ENCODE measurements around the gene NDP. TPM values are rescaled to one million over a fixed set of nuclear protein-coding genes. Genes with fewer than 3 reads are reported as not detected.

The NDP gene
- total and polyA plus RNA-seq, 4 donors = 1.3 to 3.7 TPM; not detected in 2

- DNase-seq (peak; percentile 47 to 93 (median 84)), ATAC-seq (ENCODE audit: insufficient read depth, low FRiP score) (peak; percentile 63)
- no peaks in the 10 kb centered on the region for H3K9me3 ChIP-seq (ENCODE audit: control insufficient read depth in 4 of 4, insufficient read depth in 3 of 4, low read length in 3 of 4)
- TF ChIP-seq CTCF (IDR thresholded peaks at IDR 0.05; ENCODE audit: control extremely low read depth, extremely low read depth) = peak; percentile 59
- H3K4me3 ChIP-seq = no peak overlapping the region
- H3K9ac ChIP-seq (ENCODE audit: insufficient read depth in 1 of 2, low read length in 2 of 2) = no peak overlapping the region
- no peaks in the 10 kb centered on the region for H3K36me3 ChIP-seq (ENCODE audit: control insufficient read depth in 4 of 4, insufficient read depth in 4 of 4, low read length in 4 of 4)
- 2 to 3% methylated on average over 6 of the region's 6 CpGs for WGBS, 2 donors
- no peaks in the 10 kb centered on the region for H3K4me1 ChIP-seq (ENCODE audit: control insufficient read depth in 5 of 5, insufficient read depth in 5 of 5, low read length in 5 of 5)
- H3K27me3 ChIP-seq (ENCODE audit: control insufficient read depth in 3 of 3, insufficient read depth in 3 of 3, low read length in 2 of 3) = peaks cover 6 to 17% (median 8%) of the 10 kb centered on the region in 3 donors
- no peak overlapping the region for H3K27ac ChIP-seq (ENCODE audit: low read depth in 1 of 2, low read length in 1 of 2)
Measured at GRCh38 chrX:43958529-43958928, 14.7 kb downstream of the NDP start.

DNA sequence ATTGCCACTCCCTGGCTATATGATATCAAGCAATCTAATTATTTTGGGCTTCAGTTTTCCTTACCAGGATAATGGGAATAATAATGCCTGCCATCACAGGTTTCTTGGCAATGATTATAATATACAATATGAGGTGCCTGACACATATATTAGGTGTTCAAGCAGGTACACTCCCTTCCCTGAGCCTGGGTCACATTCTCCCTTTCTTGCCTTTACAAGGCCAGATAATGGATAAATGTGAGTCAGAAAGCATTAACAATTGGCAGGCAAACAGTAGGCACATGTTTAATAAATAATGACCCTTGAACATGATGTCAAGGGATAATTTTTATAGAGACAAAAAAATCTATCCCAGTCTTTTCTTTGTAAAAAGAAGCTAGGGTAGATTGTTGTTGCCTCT lies 17.2 kb downstream of the NDP start:
- H3K9ac ChIP-seq (ENCODE audit: insufficient read depth in 1 of 2, low read length in 2 of 2) = no peak overlapping the region
- ATAC-seq (ENCODE audit: insufficient read depth, low FRiP score) = no peak
- peaks cover 7 to 21% (median 18%) of the 10 kb centered on the region in 3 donors for H3K27me3 ChIP-seq (ENCODE audit: control insufficient read depth in 3 of 3, insufficient read depth in 3 of 3, low read length in 2 of 3)
- H3K27ac ChIP-seq (ENCODE audit: low read depth in 1 of 2, low read length in 1 of 2) = no peak overlapping the region
- H3K4me3 ChIP-seq = no peak overlapping the region
- no peak for TF ChIP-seq CTCF (IDR thresholded peaks at IDR 0.05; ENCODE audit: control extremely low read depth, extremely low read depth)
- no peaks in the 10 kb centered on the region for H3K4me1 ChIP-seq (ENCODE audit: control insufficient read depth in 5 of 5, insufficient read depth in 5 of 5, low read length in 5 of 5)
- no peak for DNase-seq
- H3K36me3 ChIP-seq (ENCODE audit: control insufficient read depth in 4 of 4, insufficient read depth in 4 of 4, low read length in 4 of 4) = no peaks in the 10 kb centered on the region
- H3K9me3 ChIP-seq (ENCODE audit: control insufficient read depth in 4 of 4, insufficient read depth in 3 of 4, low read length in 3 of 4) = no peaks in the 10 kb centered on the region

DNA sequence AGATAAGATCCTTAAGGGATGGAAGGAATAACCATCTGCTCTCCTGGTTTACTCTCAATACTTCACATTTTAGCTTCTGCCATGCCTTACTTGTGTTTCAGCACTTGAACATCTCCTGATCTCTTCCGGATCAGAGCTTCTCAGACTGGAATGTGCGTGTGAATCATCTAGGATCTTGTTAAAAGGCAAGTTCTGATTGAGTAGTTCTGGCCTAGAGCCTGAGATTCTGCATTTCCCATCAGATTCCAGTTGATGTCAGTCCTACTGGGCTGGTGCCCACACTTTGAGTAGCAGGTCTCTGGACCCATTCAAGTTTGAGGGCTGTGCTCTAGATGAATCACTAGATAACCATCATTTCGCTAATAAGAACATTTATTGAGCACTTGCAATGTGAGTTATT lies 20.0 kb downstream of the NDP start:
- WGBS, 2 donors = 80 to 95% methylated on average over 3 of the region's 3 CpGs

More for the DNA sequence above, 20.0 kb downstream of the NDP start:
- no peak for TF ChIP-seq CTCF (IDR thresholded peaks at IDR 0.05; ENCODE audit: control extremely low read depth, extremely low read depth)
- DNase-seq (no peak), ATAC-seq (ENCODE audit: insufficient read depth, low FRiP score) (no peak)
- Histone ChIP-seq H3K4me3 (no peak overlapping the region), H3K36me3 (ENCODE audit: control insufficient read depth in 4 of 4, insufficient read depth in 4 of 4, low read length in 4 of 4) (no peaks in the 10 kb centered on the region), H3K9me3 (ENCODE audit: control insufficient read depth in 4 of 4, insufficient read depth in 3 of 4, low read length in 3 of 4) (no peaks in the 10 kb centered on the region), H3K27ac (ENCODE audit: low read depth in 1 of 2, low read length in 1 of 2) (no peak overlapping the region), H3K9ac (ENCODE audit: insufficient read depth in 1 of 2, low read length in 2 of 2) (no peak overlapping the region), H3K27me3 (ENCODE audit: control insufficient read depth in 3 of 3, insufficient read depth in 3 of 3, low read length in 2 of 3) (peaks cover 7 to 25% (median 15%) of the 10 kb centered on the region in 3 donors), H3K4me1 (ENCODE audit: control insufficient read depth in 5 of 5, insufficient read depth in 5 of 5, low read length in 5 of 5) (no peaks in the 10 kb centered on the region)

All from lung (tissue), 12 donors.